GM15510 (cell line): Measurements from ENCODE around the gene TNS4.
A peak's percentile ranks its signal among the peaks of the same experiment; 100 is the strongest.

Experiments used
- POLR2A ChIP-seq: IDR thresholded peaks from 3 replicates; pipeline ENCODE4 v1.6.1; 2011; ENCODE audit warnings: borderline replicate concordance; ENCODE audit not compliant: insufficient read length; ENCODE audit errors: extremely low read depth

TNS4 gene

DNA sequence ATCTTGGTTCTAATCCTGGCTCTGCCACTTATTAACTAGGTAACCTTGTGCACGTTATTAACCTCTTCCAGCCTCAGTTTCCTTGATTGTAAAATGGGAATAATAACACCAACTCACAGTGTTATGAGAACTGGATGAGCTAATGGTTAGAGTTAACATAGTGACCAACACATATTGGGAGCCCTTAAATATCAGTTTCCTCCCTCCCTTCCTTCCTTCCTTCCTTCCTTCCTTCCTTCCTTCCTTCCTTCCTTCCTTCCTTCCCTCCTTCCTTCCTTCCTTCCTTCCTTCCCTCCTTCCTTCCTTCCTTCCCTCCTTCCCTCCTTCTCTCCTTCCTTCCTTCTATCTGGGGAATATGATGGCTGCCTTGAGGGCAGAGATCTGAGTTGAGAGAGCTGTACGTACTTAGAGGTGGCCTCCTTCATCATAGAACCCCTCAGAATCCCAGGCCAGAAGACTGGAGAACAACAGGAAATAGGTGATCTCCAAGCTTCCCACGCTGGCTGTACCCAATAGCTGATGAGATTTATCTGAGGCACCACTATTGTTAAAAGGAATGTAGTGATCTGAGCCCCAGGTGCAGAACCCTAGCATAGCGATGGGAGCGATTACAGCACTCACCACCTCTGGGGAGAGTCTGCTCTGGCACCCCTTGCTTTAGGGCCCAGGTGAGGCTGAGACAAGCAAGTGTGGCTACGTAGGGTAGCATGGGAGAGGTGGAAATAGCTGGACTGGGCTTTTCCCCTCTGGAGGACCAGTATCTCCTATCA is 37.7 kb upstream of the TNS4 start:
- no peak for TF ChIP-seq POLR2A

DNA sequence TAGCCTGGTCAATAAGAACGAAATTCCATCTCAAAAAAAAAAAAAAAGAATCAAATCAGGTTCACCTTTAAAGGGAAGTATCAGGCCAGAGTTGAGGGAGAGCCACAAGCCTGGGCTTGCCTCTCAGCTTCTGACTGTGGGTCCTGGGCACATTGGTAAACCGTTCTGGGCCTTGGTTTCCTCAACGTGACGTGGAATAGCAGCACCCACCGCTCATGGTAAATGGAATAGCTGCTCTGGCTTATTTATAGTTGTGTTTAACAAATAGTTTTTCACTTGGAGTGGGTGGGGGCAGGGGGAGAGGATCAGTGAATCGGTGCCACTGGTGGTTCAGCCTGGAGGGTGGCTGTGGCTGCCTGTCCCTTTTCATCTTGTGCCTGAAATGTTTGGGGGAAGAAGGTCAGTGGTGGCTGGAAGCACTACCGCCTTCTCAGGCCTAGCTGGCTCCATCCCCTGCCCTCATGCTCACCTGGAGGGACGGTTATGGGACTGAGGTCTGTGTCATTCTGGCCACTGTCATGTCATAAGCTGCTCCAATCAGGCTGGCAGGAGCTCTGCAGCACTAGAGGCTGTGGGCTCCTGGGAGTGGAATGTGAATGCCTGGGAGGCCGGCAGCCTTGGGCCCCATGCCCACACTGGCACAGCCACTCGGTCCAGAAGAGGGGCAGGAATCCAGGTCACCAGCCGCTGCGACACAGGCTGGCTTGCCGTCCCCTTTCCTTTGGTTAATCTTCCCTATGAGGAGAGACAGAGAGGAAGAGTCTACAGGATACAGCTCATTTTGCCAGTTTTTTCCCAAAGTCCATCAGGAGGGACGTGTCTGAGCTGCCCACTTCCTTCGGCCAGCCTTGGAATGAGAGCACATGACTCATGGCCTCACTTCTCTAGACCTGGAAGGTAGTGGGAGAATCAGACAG is 36.9 kb upstream of the TNS4 start:
- no peak for TF ChIP-seq POLR2A

DNA sequence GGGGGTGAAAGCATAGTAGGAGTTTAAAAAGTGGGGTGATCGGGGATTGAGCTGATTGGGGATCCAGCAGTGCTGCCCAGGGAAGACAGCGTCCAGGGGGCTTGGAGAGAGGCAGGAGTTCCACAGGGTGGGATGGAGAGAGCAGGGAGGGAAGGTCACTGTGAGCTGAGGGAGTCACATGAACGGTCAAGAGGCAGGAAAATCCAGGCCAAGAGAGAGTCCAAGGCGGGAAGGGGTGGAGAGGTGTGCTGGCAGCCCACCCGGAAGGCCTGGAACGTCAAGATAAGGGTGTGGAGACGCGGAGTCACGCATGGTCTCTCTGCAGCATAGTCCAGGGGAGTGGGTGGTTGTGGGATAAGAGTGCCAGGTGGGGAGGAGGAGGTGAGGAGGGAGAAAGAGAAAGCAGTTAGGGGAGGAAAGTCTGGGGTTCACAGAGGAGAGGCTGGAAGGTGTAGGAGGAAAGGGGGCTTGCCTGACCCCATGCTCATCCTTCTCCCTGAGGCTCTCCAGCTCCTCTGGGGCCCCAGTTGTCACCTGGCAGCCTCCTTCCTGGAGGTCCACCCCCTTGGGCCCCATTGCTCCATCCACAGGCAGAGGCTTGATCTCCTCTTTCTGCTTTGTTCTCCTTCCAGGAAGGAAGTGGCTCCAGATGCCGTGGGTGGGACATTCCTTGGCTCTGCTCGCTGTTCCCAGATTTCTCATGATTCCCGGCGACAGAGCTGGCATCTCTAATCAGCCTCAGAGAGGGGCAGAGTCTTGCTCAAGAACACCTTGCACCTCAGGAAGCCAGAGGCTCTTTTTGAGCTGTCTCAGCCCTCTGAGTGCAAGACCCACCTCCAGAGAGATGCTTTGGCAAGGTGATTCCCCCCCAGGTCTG is 35.1 kb upstream of the TNS4 start:
- no peak for TF ChIP-seq POLR2A

DNA sequence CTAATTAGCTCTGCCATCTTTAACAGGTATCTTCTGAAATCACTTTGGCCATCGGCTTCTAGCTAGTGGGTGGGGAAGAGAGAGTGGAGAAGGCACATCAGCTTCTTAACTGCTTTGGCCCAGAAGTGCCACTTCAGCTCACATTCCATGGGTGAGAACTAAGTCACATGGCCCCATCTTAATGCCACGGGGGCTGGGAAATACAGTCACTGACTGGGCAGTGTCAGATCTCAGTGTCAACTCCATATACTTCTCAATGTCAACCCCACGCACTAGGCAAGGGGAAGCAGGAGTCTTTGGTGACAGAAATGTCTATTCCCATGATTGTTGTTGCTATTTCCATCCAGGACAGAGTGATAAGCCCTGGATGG is 34.5 kb upstream of the TNS4 start:
- TF ChIP-seq POLR2A: no peak

DNA sequence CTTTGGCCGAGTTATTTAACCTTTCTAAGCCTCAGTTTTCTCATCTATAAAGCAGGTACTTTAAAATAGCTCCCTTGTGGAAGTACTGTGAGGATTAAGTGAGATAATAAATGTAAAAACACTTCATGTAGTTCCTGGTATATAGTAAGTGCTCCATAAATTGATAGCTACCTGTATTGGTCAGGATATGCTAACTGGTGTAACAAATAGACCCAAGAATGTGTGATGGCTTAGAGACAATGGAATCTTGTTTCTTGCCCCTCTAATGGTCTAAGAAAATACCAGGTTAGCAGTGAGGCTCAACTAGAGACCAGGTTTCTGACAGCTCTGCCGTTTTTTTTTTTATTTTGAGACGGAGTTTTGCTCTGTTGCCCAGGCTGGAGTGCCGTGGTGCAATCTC is 34.0 kb upstream of the TNS4 start:
- TF ChIP-seq POLR2A: no peak

DNA sequence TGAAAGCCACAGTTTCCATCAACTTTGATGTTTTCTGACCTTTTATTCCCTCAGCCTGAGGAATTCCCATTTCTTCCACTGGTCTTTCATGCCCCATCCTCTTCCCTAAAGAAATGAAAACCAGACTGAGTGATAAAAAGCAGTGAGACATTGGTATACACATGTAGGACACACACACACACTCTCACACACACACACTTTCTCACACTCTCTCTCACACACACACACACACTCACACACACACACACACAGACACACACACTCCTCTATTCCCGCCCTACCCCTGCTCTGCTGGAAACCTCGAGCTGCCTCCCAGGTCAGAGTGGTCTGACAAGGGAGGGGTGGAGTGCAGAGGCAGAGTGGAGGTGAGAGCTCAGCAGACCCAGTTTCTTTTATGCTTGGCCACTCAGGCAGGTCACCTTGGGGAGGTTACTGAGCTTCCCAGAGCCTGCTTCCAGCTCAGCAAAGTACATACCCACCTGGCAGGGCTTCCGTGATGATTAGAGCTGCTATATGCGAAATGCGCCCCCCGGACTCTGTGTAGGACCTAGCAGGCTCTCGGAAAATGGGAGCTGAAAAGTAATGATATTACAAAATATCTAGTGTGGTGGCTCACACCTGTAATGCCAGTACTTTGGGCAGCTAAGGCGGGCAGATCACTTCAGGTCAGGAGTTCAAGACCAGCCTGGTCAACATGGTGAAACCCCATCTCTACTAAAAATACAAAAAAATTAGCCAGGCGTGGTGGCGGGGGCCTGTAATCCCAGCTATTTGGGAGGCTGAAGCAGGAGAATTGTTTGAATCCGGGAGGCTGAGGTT is 33.2 kb upstream of the TNS4 start:
- no peak for TF ChIP-seq POLR2A

DNA sequence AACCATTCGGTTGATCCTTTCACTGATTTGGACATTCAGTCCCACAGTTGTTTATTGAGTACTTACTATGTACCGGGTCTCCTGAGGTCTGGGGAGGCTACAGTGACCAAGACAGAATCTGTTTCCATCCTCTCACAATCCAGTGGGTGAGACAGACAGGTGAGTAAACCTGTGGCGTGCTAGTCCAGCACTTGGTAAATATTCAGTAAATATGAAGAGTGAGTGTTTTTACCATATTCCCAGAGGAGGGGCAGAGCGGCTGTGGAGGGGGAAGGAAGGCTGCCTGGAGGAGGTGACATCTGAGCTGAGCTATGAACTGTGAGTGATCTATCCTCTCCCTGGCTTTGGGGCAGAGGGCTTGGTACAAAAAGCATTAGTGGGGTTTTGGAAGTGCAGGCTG is 32.5 kb upstream of the TNS4 start:
- TF ChIP-seq POLR2A: no peak

DNA sequence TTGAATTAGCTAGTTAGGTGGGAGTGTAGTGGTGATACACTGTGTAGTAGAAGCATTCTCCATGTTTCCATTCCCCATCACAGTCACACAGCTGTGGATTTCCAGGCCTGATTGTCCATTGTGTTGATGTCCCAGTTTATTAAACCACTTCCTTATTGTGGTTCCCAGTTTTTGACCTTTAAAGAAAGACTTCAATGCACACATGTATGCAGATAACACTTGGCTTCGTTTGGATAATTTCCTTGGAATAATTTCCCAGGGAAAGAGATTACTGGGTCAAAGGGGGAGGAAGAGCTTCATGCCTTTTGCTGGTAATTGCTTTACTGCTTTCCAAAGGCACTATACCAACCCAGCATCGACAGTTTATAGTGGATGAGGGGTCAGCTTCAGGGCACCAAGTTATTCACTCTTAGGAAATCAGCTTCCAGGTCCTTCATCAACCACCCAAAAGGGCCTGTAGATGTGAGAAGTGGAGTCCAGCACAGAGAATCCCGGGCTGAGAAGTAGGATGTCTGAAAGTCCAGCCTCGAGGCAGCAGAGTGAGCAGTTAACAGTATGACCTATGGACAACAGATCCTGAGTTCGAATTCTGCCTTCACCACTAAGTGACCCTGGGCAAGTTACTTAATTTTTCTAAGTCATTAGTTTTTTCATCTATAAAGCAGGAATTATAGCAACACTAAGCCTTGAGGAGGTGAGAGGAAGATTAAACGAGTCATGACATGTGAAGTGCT is 31.3 kb upstream of the TNS4 start:
- no peak for TF ChIP-seq POLR2A

DNA sequence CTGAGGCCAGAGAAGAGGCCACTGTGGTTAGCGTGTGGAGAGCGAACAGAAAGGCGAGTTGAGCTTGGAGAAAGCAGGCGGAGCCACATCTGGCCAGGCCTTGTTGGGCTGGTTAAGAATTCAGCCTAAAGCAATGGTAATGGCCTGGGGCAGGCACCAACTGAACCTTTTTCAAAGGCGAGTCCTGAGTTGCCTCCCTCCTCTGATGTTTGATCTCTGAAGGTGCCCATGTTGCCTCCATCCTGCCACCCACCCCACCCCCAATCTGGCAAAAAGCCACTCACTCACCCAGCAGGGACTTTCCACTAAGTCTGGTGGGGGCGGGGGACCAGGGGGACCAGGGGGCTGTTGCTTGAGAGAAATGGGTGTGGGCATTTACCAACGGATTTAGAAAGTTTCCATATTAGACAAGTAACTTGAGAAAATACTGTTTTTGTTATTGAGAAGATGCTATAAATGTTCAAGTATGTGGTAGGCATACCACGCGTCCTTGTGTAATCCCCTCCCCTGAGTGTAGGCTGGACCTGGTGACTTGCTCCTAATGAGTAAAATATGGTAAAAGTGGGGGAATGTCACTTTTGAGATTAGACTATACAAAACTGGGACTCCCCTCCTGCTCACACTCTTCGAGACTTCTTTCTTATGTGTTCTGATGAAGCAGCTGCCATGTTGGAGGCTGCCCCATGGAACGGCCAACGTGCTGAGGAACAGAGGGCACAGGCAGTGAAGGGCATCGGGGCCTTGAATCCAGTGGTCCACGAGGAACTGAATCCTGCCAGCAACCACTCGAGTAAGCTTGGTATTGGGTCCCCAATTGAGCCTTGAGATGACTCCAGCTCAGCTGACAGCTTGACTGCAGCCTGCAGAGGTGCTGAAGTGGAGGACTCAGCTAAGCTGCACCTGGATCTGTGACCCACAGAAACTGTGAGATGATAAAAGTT is 29.9 kb upstream of the TNS4 start:
- peak; percentile 7 for TF ChIP-seq POLR2A

DNA sequence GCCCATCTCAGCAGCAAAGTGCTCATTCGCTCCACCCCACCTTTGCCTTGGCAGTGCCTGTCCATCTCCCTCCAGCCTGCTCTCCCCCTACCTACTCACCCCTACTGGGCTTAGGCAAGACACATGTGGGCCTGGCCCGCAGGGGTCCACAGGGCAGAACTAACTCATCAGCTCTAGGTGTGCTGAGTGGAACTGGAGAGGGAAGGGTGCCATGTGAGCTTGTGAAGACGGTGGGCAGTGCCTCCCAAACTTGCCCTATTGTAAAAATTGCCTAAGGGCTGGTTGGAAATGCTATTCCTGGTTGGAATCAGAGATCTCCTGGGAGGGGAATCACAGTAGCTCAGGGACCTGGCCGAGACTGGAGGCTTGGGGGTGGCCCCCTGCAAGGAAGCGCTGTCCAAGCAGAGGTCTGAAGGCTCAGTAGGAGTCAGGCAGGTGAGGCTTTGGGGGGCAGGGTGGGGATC is 29.1 kb upstream of the TNS4 start:
- no peak for TF ChIP-seq POLR2A

DNA sequence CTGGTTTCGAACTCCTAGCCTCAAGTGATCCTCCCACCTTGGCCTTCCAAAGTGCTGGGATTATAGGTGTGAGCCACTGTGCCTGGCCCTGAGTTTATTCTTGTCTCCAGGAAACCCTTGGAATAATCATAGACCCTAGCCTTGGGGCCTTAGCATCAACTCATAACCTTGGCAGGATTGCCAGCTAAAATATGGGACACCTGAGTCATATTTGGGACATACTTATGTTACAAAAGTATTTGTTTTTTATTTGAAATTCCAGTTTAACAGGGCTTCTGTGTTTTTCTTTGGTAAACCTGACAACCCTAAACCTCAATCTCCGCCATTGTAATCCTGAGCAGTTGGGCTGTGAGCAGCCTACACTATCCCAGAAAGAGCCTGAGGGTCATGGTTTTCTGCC is 28.6 kb upstream of the TNS4 start:
- no peak for TF ChIP-seq POLR2A

DNA sequence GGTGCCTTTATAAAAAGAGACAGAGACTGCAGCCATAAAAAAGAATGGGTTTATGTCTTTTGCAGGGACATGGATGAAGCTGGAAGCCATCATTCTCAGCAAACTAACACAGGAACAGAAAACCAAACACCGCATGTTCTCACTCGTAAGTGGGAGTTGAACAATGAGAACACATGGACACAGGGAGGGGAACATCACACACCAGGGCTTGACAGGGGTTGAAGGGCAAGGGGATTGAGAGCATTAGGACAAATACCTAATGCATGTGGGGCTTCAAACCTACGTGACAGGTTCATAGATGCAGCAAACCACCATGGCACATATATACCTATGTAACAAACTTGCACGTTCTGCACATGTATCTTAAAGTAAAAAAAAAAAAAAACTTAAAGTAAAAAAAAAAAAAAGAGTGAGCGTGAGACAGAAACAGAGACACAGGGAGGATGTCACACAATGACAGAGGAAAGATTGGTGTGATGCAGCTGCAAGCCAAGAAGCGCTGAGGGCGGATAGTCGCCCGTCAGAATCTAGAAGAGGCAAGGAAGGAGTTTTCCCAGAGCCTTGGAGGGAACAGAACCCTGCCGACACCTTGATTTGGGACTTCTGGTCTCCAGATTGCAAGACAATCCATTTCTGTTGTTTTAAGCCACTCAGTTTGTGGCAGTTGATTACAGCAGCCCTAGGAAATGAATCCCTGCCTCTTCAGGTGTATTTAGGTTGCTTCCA is 27.4 kb upstream of the TNS4 start:
- no peak for TF ChIP-seq POLR2A

DNA sequence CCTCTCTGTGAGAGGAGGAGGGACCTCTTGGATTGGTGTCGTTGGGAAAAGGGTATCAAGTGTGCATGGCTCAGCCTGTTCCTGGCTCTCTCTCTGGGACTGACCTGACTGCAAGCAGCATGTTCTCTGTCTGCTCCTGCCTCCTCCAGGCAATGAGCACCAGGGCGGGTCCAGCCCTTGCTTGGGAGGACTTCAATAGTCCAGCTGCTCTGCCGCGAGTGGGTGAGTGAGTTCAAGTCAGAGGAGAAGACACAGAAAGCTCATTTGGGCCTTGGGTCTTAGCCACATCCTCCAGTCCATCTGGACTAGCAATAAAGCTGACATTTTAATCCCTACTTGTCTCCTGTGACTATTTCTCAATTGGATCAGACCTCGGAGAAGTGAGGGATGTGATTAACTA is 25.2 kb upstream of the TNS4 start:
- no peak for TF ChIP-seq POLR2A
